Uterus (tissue), 4 donors: ENCODE data around the gene FAM3B. TPM values are rescaled to one million over a fixed set of nuclear protein-coding genes. Genes with fewer than 3 reads are reported as not detected.

ENCODE experiments used
- DNase-seq, 2 donors: peaks; one replicate each; pipeline ENCODE4 v3.0.0-alpha.2; 2019 to 2020
- H3K27ac ChIP-seq, 2 donors: fragments of 200-600 bp; sonication (generic); 1 replicate in 1 of 2; 2 replicates in 1 of 2; pipeline ENCODE4 v1.5.1; 2016 to 2018
- H3K27me3 ChIP-seq, 2 donors: fragments of 200-600 bp; sonication (generic); one replicate each; pipeline ENCODE4 v1.5.1; 2018 to 2019; ENCODE audit warnings: control low read depth in 1 of 2
- H3K36me3 ChIP-seq, 2 donors: fragments of 200-600 bp; sonication (generic); one replicate each; pipeline ENCODE4 v1.5.1; 2019; ENCODE audit warnings: control low read depth in 1 of 2
- H3K4me1 ChIP-seq, 2 donors: fragments of 200-600 bp; sonication (generic); one replicate each; pipeline ENCODE4 v1.5.1; 2018 to 2019; ENCODE audit warnings: control low read depth in 1 of 2
- H3K4me3 ChIP-seq, 2 donors: fragments of 200-600 bp; sonication (generic); 1 replicate in 1 of 2; 2 replicates in 1 of 2; pipeline ENCODE4 v1.5.1; 2018 to 2019; ENCODE audit warnings: mild to moderate bottlenecking in 1 of 2
- H3K9me3 ChIP-seq, 2 donors: fragments of 200-600 bp; sonication (generic); one replicate each; pipeline ENCODE4 v1.5.1; 2019; ENCODE audit warnings: control low read depth in 1 of 2
- CTCF ChIP-seq, 4 experiments: fragments of 200-600 bp in 2 of 4; fragments of 450-650 bp in 2 of 4; sonication (generic) in 2 of 4; IDR thresholded peaks; one replicate each; pipeline ENCODE4 v1.5.1; 2016 to 2019; ENCODE audit warnings: antibody characterized with exemption in 4 of 4, mild to moderate bottlenecking in 2 of 4, moderate library complexity in 1 of 4
- POLR2A ChIP-seq, 2 donors: fragments of 450-650 bp; IDR thresholded peaks; one replicate each; pipeline ENCODE4 v1.6.1; 2016; ENCODE audit warnings: antibody characterized with exemption in 2 of 2, mild to moderate bottlenecking in 1 of 2, moderate library complexity in 1 of 2
- intact Hi-C: fragments of 100-400 bp; cut with DNase I; formaldehyde crosslinking; loops from one replicate; pipeline ENCODE4 v1.15.1; 2023; ENCODE audit warnings: low total_unique reads
- total RNA-seq, 4 donors: library from RNA; depleted of rRNA in 3 of 4; stranded (reverse); fragments of >200 nt in 3 of 4; gene quantifications; one replicate each; pipeline versions ENCODE4 v1.1.0 to v1.2.4, GENCODE V29; 2014 to 2023
- donor health status: DM: yes; HTN: yes; CAD: no.

The FAM3B gene
- total RNA-seq, 4 donors from 2014 or later: 5.1 TPM; not detected in 3

DNA sequence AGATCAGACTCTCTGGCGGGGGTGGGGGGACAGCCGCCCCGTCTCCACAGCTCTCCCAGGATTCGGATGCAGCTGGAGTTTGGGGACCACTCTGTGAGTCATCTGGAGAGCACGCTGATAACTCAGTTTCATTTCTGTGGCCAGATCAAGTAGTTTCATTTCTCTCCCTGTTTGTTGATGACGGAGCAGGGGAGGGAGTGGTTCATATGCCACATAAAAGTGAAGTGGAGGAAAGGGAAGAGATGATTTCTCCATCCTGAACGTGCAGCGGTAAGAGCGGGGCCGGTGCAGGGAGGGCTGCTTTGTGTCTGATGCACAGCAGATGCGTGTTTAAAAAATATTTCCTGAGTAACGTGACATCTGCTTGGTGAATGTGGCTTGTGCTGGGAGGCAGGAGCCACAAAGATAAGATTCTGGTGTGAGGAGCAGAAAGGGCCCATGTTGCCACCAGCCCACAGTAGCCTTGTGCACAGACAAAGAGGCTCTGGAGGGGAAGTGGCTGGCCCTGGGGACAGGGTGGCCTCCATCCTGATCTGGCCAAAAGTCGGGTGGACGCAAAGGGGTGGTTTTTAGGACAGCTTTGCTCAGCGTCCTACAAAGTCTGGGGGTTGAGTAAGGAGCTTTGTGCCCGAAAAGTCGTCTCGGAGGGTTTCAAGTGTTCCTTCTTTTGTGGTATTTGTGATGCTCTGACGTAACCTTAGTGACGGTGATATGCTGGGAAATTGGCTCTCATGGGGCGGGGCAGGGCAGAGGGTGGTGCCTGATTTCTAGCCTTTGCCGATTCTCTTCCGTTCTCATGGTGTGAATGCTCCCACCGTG is 45.4 kb downstream of the FAM3B start, which contains the start of gene MX2:
MX2 (plus strand) TSS at position 242 of the 819 bp plus-strand sequence. CDS start 14,880 bp downstream, outside the sequence.
- TF ChIP-seq POLR2A (IDR thresholded peaks at IDR 0.05) (no peak), CTCF (IDR thresholded peaks at IDR 0.05) (no peak)
- intact Hi-C loops: no loop called here
- DNase-seq: peak; percentile 57 to 76
- Histone ChIP-seq H3K27me3 (no peaks in the 10 kb centered on the region), H3K9me3 (no peaks in the 10 kb centered on the region), H3K36me3 (no peaks in the 10 kb centered on the region), H3K4me3 (peak within 1 kb of the TSS; percentile 15 to 30), H3K27ac (peak within 1 kb of the TSS; percentile 74 to 77), H3K4me1 (no peaks in the 10 kb centered on the region)

GRCh38 chr21:41362605-41363369 is 46.2 kb downstream of the FAM3B start:
- no peaks in the 10 kb centered on the region for H3K9me3 ChIP-seq
- peak overlapping the region; percentile 74 to 77 for H3K27ac ChIP-seq
- H3K4me1 ChIP-seq: no peaks in the 10 kb centered on the region
- DNase-seq: no peak
- TF ChIP-seq CTCF (IDR thresholded peaks at IDR 0.05): no peak
- TF ChIP-seq POLR2A (IDR thresholded peaks at IDR 0.05): no peak
- intact Hi-C loops: no loop called here
- no peaks in the 10 kb centered on the region for H3K36me3 ChIP-seq
- no peaks in the 10 kb centered on the region for H3K27me3 ChIP-seq
- peak overlapping the region in 1 of 2 donors; percentile 15 for H3K4me3 ChIP-seq

- no peak for DNase-seq
- Histone ChIP-seq H3K27me3 (no peaks in the 10 kb centered on the region), H3K4me3 (no peak overlapping the region), H3K36me3 (no peaks in the 10 kb centered on the region), H3K27ac (no peak overlapping the region), H3K9me3 (no peaks in the 10 kb centered on the region), H3K4me1 (no peaks in the 10 kb centered on the region)
- TF ChIP-seq POLR2A (IDR thresholded peaks at IDR 0.05): no peak
- TF ChIP-seq CTCF (IDR thresholded peaks at IDR 0.05): no peak
- intact Hi-C loops: no loop called here
Measured at GRCh38 chr21:41363370-41364270, 47.0 kb downstream of the FAM3B start.

DNA sequence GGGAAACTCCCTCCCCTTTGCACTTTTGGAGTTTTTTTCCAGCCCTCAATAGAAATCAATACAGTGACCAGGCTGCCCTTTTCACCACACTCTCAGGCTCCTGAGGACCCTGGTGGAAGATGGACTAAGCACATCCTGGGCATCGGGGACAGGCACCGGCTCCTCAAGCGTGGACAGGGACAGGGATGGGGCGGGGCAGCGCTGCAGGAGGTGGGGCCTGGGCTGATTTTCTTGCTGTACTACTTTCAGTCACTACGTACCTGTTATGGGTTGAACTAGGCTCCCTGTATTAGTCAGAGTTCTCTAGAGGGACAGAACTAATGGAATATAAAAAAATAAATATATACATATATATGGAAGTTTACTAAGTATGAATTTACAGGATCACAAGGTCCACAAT is 47.7 kb downstream of the FAM3B start:
- peaks cover 0 to 6% of the 10 kb centered on the region in 2 donors for H3K4me1 ChIP-seq
- no peaks in the 10 kb centered on the region for H3K36me3 ChIP-seq
- H3K9me3 ChIP-seq: no peaks in the 10 kb centered on the region
- intact Hi-C loops: no loop called here
- no peak for DNase-seq
- H3K27me3 ChIP-seq: no peaks in the 10 kb centered on the region
- TF ChIP-seq POLR2A (IDR thresholded peaks at IDR 0.05) (no peak), CTCF (IDR thresholded peaks at IDR 0.05) (no peak)
- no peak overlapping the region for H3K4me3 ChIP-seq
- H3K27ac ChIP-seq: no peak overlapping the region
